Activated CD4-positive, alpha-beta T cell treated with anti-CD3 and anti-CD28 coated beads, Interleukin-2, amount 50 U/mL, for 16 hours (primary cell): ENCODE measurements around the gene RYR2.

Experiments used
- DNase-seq: peaks from one replicate; pipeline ENCODE4 v3.0.0-alpha.2; 2020

The RYR2 gene

DNA sequence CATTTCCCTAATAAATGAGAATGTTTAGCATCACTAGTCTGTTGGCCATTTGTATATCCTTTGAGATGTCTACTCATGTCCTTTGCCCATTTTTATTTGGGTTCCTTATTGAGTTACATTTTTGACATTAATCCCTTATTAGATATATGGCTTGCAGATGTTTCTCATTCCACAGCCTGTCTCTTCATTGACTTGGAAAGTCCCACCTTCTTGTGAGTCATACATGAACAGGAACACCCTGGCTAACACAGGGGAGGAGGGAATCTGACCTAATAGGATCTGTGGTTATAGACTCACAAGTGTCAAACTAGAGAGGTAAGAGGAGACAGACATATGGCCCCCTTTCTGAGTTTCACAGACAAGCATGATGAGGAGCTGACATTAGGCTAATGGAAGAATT lies 837.2 kb downstream of the RYR2 start:
- DNase-seq: no peak
